Islet of Langerhans (tissue), 1 donor: Measurements from ENCODE around the gene TIAM1.
A peak's percentile ranks its signal among the peaks of the same experiment; 100 is the strongest.
"Not testable (repeated sequence)": the region's sequence is repeated elsewhere in the genome, so short reads cannot be mapped to it uniquely, and the experiment has no call there.

Experiments used
- FAIRE-seq: peaks from one replicate; lab custom pipeline; 2011; peaks lifted over from hg19 to GRCh38; lab: Jason Lieb, UNC

Gene TIAM1

DNA sequence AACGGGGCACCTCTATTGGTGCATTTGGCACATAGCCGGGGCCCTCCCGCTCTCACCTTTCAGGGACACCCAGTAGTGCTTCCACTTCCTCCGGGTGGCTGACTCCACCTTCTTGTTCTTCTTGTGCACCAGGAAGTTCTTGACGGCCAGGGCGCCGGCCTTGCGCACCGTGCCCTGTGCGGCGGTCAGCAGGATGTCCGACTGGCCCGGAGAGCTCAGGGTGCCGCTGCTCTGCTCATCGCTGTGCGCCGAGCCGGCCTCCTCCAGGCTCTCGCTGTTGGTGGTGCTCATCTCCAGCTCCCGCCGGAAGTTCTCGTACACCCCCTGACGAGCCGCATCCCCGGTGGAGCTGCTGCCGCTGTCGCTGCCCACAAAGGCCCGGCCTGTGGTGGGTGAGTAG is 92.4 kb downstream of the TIAM1 start:
- FAIRE-seq = no peak

DNA sequence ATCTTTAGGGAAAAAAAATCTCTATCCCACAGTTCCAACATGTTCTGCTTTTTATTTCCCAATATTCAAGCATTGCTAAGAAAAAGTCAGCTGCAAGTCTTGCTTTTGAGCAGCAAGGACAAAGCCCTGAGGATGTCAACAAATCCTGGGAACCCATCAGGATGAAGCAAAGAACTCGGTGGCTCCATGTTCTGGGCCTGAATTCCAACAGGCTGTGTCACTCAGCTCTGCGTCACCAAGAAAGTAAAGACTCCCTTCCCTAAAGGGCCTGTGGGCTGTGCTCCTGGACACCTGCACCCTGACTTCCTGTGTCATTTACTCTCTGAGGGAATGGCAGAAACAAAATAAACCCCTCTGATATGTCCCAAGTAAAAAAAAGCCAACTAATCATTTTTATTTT is 95.5 kb downstream of the TIAM1 start:
- FAIRE-seq = no peak

DNA sequence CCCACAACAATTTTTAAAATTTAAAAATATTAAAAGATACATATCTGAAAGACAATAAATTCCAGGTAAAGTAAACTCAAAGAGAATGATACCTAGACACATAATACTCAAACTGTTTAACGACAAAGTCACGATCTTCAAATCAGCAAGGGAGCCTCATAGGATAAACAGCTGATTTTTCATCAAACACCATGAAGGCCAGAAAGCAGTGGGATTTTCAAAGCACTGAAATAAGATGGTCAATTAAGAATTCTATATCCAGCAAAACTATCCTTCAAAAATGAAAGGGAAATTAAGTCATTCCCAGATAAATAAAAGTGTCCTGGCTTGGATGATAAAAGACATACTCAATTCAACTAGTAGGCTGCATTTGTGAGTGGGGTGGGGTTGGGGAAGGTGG is 100.5 kb downstream of the TIAM1 start:
- no peak for FAIRE-seq

DNA sequence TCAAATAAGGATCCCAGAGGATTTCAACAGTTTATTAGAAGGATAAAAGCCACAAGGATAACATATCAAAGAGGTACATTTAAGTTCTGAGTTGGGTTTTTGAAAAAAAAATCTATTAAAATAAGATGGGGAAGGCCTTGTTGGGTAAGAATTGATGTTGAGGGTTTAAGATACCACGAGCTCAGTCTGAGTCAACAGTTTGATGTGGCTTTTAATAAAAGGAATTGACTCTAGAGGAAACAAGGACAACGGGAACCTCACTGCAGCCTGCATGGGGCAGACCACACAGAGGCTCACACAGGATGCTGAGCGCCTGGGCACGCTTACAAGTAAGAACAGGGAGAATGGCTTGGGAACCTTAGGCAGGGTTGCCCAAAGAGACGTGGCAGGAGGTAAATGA is 107.5 kb downstream of the TIAM1 start:
- no peak for FAIRE-seq

DNA sequence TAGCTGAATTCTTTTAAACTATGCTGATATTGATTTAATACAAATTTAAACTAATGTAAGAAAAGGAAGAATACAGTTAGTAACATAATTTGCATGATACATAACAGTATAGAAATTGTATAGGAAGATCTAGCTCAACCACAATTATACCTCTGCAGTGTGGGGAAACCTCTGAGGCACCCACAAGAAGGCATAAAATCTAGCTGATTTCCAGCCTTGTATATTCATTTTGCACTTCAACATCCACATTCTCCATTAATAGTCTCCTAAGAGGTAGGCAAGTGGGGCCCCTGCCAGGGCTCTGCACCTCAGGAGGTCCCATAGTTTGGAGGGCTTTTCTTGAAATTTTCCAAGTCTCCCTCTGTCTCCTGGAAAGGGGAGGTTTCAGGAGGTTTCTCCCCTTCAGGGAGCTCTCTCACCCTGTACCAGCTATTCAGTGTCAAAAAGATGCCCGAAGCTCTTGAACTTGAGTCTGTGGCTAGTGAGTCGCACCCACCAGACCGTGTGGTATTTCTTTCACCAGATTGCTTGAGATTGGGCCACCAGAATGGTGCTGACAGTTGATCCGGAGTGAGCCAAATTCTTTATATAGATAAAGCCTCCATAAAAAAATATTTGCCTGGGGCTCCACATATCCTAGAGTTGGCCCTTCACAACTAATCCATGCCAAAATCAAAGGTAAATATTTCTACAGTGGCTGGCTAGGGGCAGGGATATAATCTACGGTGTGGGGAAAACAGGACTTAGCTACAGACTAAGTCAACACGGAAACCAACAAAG is 108.2 kb downstream of the TIAM1 start:
- no peak for FAIRE-seq

DNA sequence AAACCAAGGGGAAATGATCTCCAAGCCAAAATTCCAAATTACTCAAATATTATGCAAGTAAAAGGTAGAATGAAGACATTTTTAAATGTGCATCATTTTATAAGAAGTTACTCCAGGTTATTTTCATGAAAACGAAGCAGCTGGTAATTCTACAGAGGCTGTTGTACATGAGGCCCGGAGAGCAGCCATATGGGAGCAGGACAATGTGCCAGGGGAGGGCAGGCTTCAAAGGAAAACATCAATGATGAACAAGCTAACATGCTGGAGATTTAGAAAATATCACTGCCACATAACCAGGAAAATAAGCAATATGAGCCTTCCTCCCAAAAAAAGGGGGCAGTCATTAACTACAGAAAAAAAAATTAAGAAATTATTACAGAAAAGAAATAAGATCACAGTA is 109.1 kb downstream of the TIAM1 start:
- FAIRE-seq = no peak

DNA sequence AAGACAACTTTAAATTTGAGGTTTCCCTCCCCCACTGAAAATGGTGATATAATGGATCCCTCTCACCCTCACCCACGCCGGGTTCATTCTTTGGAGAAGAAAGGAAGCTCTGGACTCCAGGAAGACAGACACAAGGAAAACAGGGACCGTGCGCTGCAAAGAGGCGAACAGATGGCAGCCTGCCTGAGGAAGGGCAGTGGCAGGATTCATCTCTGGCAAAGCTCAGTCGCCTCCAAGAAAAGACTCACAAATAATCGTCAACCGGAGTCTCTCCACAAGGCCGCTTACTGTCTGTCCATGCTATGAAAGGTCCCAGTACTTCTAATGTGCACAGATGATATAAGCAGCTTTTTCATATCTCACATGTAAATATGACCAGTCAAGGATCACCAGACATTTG is 110.3 kb downstream of the TIAM1 start:
- no peak for FAIRE-seq

DNA sequence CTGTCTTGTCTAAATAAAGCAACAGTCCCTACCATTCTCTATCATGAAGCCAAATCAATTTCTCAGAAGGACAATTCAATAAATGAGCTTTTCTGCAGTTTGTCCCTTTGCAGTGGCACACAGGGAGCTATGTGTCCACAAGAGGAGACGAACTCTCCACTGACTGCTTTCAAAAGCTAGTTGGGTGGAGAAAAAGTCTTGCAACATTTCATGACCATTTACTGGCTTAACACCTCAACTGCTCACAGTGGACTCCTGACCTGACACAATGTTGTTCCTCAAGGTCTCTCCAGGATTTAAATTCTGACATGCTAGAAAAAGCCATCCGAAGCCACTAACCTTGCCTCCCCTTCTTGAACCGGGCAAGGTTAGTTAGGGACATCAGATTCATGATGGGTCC is 111.7 kb downstream of the TIAM1 start:
- FAIRE-seq = no peak

DNA sequence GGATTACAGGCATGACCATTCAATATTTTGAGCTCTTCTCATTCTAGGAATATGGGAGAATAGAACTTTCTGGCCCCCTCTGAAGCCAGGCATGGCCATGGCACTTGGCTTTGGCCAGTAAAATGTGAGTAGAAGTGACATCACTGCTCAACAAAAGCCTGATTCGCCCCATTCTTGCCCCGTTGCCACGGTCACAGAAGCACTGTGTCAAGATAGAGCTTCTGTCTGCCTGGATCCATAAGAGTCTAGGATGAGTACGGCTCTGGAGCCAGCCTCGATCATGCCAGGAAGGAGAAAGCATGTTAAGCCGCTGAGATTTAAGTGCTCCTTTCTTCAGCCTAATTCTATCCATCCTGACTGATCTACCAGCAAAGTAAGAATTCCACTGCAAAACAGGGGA is 113.1 kb downstream of the TIAM1 start:
- no peak for FAIRE-seq

DNA sequence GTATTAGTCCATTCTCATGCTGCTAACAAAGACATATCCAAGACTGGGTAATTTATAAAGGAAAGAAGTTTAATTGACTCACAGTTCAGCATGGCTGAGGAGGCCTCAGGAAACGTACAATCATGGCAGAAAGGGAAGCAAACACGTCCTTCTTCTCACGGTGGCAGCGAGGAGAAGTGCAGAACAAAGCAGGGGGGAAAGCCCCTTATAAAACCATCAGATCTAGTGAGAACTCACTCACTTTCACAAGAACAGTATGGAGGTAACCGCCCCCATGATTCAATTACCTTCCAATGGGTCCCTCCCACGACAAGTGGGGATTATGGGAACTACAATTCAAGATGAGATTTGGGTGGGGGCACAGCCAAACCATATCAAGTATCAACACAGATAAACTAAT is 115.3 kb downstream of the TIAM1 start:
- FAIRE-seq = not testable (repeated sequence)

DNA sequence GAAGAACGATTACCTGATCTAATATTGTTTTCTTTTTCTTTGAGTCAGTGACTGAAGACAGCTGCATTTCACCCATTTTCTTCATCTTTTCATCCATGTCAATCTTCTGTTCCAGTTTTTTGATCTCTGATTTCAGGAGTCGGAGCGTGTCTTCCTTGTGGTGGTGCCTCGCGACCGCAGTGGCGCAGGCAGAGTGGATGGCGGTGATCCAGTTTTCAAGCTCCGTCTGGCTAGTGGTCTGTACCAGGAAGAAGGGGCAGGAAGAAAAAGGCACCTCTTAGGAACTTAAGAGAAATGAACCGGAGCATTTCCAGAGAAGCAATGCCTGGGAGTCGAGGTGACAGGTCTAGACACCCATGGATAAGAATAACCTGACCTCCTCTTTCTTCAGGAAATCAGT is 118.3 kb downstream of the TIAM1 start:
- FAIRE-seq = no peak

DNA sequence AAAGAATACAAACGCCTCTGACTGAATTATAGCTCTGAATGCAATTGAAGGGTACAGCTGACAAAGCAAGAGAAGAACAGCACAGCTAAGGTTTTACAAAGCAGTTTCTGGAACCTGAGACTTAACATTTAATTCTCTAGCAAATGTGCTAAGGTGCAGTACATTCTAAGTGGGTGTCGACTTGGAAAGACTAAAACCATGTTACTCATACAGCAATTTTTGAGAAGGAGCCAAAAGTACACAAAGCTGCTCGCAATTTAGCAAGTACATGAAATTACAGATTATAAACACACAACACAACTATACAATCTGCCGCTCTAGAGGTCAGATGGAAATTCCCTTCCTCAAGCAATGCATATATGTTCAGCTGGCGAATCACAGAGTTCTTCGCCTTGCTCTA is 121.9 kb downstream of the TIAM1 start:
- FAIRE-seq = peak; percentile 64

DNA sequence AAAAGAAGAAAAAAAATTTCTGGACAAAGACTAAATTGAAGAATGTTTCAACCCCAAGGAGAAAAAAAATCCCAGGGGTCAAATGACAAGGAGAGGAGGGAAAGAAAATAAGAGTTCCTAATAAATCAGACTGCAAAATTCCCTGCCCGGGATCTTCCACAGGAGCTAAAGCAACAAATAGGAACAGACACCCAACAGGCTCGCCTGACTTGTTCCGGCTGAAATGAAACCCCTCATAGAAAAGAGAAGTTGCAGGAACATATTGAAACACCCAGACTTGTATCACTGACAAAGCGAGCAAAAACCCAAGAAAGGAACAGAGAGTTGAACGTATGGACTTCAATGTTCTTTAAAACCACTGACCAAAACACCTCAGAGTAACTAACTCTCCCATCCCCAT is 123.0 kb downstream of the TIAM1 start:
- FAIRE-seq = no peak

DNA sequence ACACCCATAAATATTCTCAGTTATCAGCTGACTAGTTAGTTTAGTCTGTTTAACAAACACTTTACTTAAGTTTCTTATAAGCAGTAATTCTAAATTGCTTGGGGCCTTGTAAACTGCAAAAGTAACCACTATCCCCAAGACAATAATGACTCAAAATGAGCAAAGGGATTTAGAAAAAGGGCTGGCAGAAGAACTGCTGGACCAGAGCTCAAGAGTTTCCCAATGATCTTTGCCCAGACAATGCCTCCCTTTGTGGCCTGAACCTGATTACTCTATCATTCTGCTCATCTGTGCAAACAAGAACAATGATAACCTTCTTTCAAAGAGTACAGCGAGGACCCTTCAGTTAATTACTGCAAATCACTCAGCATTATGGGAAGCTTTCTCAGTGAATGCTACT is 123.5 kb downstream of the TIAM1 start:
- no peak for FAIRE-seq

DNA sequence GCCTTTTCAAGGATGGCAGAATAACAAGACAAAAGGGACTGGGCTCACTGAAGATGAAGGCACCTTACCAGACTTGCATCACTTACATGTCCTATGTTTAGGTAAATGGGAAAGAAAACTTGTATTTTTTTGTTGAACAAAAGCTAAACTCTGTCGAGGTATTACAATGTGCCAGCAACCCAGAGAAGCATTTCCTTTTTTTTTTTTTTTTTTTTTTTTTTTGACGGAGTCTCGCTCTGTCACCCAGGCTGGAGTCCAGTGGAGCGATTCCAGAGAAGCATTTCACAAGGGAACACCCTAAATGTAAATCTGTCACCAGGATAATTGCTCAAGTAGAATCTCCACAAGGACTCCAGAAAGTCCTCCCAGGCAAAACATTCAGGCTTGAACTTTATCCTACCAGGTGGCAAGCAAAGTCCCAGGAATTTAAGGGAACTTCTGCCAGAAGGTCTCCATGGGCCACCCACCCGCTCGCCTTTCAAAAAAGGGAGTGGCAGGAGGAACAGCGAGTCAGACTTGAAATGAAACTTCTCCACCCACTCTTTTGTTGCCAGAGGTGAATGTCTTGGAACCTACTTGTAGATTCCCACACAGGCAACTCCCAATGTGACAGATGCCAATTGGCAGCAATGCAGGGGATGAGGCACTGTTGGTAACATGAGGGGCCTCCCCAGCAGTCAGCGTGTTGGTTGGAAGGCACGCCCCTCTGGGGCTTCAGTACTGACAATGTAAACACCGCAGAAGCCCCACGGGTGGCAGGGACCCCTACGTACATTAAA is 125.0 kb downstream of the TIAM1 start:
- no peak for FAIRE-seq

DNA sequence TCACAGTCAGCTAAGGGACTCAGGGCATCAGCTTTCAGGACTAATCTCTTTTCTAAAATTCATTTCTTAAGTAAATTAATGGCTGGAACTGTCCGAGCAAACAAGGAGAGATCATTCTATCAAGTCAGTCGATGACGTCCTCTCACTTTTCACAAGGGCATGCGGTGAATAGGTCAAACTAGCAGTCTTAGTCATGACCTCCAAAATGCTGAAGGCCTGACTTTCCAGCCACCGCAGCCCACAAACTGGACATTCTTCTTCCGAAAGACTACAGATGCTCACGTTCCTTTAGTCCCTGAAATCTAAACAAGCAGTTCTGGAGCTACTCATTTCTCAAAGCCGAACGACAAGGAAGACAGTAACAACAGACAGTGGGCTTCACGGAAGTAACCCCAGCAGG is 127.9 kb downstream of the TIAM1 start:
- FAIRE-seq = no peak

DNA sequence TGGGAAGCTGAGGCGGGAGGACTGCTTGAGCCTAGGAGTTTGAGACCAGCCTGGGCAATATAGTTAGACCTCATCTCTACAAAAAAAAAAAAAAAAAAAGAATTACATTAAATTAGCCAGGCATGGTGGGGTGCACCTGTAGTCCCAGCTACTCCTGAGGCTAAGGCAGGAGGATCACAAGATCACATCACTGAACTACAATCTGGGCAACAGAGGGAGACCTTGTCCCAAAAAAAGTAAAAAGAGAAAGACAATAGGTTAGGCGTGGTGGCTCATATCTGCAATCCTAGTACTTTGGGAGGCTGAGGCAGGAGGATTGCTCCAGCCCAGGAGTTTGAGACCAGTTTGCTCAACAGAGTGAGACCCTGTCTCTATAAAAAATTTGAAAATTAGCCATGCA is 130.3 kb downstream of the TIAM1 start:
- FAIRE-seq = no peak

DNA sequence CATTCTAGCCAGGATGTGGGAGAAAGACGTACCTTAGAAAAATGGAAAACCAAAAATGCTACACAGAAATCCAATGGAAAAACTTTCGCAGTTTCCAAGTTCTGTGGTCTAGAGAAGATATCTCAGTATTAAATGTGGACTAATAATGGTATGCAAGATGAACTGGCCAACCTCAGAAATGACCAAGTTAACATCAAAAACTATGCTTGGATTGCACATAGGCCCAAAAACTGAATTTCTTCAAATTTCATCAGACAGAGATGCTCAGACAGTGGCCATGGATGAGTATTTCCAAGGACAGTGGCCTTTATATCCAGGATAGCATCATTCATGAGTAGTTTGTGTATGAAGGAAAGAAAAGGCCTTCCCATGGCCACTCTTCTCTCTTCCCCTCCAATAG is 132.2 kb downstream of the TIAM1 start:
- no peak for FAIRE-seq

DNA sequence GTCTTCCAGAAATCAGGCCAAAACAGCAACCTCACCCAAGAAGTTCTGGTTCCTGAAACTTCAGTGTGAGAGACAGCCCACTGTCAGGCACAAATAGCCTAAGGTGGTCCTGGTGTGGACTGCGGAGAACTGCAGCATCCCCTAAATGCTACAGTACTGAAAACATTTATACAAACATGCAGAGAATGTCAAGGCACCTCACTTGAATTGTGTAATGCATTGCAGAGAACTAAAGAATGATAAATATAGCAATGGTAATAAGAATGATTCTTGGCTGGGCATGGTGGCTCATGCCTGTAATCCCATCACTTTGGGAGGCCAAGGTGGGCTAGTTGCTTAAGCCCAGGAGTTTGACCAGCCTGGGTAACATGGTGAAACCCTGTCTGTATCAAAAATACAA is 138.6 kb downstream of the TIAM1 start:
- no peak for FAIRE-seq

DNA sequence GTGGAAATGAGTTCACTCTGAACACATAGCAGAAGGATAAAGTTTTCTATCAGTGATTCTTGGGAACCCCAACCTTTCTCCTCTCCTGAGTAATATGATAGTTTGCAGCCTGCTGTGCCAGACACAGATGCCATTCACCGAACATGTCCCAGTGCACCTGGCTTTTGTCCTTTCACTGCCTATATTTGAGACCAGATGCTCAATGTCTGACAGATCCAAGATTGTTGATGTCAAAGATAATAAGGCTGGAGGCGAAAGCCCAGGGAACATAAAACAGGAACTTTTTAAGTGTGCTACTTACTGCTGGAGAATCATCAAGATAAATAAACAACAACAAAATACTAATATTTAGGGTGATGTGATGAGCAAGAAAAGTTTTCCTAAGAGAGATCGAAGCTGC is 139.3 kb downstream of the TIAM1 start:
- FAIRE-seq = no peak

DNA sequence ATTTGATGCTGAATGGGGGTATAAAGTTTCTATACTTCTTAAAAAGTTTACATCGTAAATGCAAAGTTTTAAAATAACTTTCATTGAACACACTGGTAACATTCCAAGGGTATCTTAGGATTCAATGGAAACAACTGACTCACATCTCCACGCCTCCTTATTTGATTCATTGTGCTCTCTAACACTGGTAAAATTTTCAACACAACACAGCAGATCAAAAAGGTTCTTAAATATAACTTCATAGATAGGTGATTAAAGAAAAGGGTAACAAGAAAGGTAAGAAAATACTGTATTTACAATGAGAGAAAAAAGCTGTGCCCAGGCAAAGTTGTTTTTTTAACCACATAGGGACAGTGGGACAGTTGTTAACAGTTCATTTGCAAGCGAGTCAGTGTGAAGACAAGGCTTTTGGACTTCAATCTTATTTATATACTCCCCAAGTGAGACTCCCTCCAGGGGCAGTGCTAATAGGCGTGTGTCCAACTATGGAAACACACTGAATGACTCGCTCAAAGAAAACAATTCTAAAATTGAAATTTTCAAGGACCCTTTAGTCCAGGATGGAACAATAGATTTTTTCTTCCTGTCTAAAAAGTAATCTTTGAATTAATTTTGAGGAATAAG is 140.5 kb downstream of the TIAM1 start:
- no peak for FAIRE-seq

DNA sequence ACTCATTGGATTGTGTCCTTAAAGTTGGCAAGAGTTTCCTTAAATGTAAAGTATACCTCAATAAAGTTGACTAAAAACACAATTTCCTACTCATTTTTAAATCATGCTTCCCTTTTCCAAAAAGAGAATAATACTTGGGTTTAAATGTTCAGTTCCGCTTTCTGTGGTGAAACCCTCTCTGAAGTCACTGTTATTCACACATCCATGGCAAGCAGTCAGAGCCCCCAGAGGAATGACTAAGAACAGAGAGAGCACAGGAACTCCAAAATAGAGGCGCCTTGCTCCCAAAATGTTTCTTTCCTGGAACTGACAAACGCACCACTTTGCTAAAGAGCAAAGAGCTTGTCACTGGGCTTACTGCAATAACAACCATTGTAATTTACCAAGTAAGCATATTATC is 142.5 kb downstream of the TIAM1 start:
- FAIRE-seq = no peak

DNA sequence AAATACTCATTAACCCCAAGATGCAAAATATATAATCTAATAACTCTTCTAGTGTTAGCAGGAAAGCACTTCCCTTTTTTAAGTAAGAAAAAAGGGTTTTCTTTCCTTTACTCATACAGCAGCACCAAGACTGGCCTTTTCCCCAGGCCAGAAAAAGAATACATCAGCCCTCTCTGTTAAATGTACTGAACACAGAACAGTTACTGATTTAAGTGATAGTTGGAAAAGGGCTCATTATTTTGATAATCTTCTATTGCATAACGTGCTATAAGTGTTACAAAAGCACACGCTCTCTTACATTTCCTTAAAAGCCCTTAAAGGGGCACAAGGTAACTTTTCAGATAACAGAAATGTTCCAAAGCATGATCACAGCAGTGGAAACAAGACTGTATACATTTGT is 142.9 kb downstream of the TIAM1 start:
- FAIRE-seq = no peak

DNA sequence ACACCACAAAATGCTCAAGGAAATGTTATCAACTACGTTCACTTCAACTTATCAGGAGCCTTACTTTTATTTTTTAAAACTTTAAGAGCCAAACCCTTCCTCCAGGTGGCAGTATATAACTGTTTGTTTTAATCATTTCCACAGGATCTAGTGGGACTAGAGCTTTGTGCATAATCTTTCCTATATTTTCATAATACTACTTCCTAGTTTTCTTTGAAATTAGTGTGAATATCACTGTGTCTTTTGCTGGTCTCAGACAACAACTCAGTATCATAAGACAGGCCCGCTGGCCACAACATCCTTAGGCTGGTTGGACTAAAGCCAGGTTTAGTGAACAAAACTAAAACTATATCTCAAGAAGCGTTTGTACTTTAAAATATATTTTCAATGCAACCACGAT is 145.5 kb downstream of the TIAM1 start:
- FAIRE-seq = peak; percentile 99
